Small intestine (tissue), 7 donors: Measurements from ENCODE around the gene KCNMB3. TPM values are rescaled to one million over a fixed set of nuclear protein-coding genes. Genes with fewer than 3 reads are reported as not detected.
"Not testable (repeated sequence)": the region's sequence is repeated elsewhere in the genome, so short reads cannot be mapped to it uniquely, and the experiment has no call there.

Source experiments
- DNase-seq, 2 donors: peaks; one replicate each; pipeline versions ENCODE4 v3.0.0 to v3.0.0-alpha.2; 2013
- FAIRE-seq: peaks from 2 replicates; lab custom pipeline; 2012; peaks lifted over from hg19 to GRCh38; lab: Jason Lieb, UNC
- H3K27ac ChIP-seq, 3 donors: one replicate each; pipeline ENCODE4 v1.5.1; 2013; ENCODE audit warnings: low read length in 2 of 3, mild to moderate bottlenecking in 2 of 3, control low read depth in 1 of 3, inconsistent platforms in 1 of 3, low read depth in 1 of 3, moderate library complexity in 1 of 3
- H3K27me3 ChIP-seq, 3 donors: one replicate each; pipeline ENCODE4 v1.6.1; 2013; ENCODE audit warnings: low read length in 3 of 3, inconsistent platforms in 1 of 3; ENCODE audit not compliant: control insufficient read depth in 3 of 3, insufficient read depth in 3 of 3
- H3K36me3 ChIP-seq, 3 donors: one replicate each; pipeline ENCODE4 v1.6.1; 2013; ENCODE audit warnings: low read length in 3 of 3, inconsistent platforms in 1 of 3, low read depth in 1 of 3, mild to moderate bottlenecking in 1 of 3, moderate library complexity in 1 of 3; ENCODE audit not compliant: control insufficient read depth in 3 of 3, insufficient read depth in 2 of 3
- H3K4me1 ChIP-seq, 3 donors: one replicate each; pipeline ENCODE4 v1.6.1; 2013; ENCODE audit warnings: low read length in 2 of 3, inconsistent platforms in 1 of 3, low read depth in 1 of 3, mild to moderate bottlenecking in 1 of 3, moderate library complexity in 1 of 3; ENCODE audit not compliant: control insufficient read depth in 3 of 3, insufficient read depth in 2 of 3
- H3K4me3 ChIP-seq, 3 donors: one replicate each; pipeline ENCODE4 v1.5.1; 2013; ENCODE audit warnings: low read length in 3 of 3, control low read depth in 1 of 3, inconsistent platforms in 1 of 3, low read depth in 1 of 3, mild to moderate bottlenecking in 1 of 3, moderate library complexity in 1 of 3
- H3K9me3 ChIP-seq, 2 donors: one replicate each; pipeline ENCODE4 v1.6.1; 2013; ENCODE audit warnings: low read depth in 1 of 2, low read length in 1 of 2; ENCODE audit not compliant: control insufficient read depth in 2 of 2, insufficient read depth in 1 of 2
- WGBS, 3 donors: extraction: QIAGEN DNeasy Blood & Tissue Kit; methylation state at CpG; one replicate each; pipeline ENCODE4 v1.1.7; 2013; 5-methylcytosine and 5-hydroxymethylcytosine counted together
- polyA plus RNA-seq, 4 donors: library from polyadenylated mRNA; stranded (reverse) in 3 of 4; unstranded in 1 of 4; fragments of 200-250 nt in 3 of 4; fragments of 120-200 nt in 1 of 4; gene quantifications; one replicate each; pipeline versions ENCODE4 v1.2.1 to v1.2.3, GENCODE V29; 2013
- donor health status: healthy with polysubstance abuse.
- donor health status: control.
- donor health status: control.
- donor health status: Bipolar disorder and iron deficiency.
- donor health status: healthy.

Gene KCNMB3
- polyA plus RNA-seq, 4 donors: 0.27 to 3.9 (median 1.5) TPM

- H3K4me3 ChIP-seq: no peak overlapping the region
- DNase-seq (no peak), FAIRE-seq (no peak)
- no peak overlapping the region for H3K27ac ChIP-seq
- H3K27me3 ChIP-seq: no peaks in the 10 kb centered on the region
- WGBS, 3 donors: 81 to 84% (median 82%) methylated on average over 6 of the region's 6 CpGs
- H3K9me3 ChIP-seq: no peaks in the 10 kb centered on the region
- no peaks in the 10 kb centered on the region for H3K36me3 ChIP-seq
- H3K4me1 ChIP-seq: no peaks in the 10 kb centered on the region
Measured at GRCh38 chr3:179286331-179286730, 35.4 kb upstream of the KCNMB3 start.

GRCh38 chr3:179281825-179282224 lies 30.9 kb upstream of the KCNMB3 start:
- no peaks in the 10 kb centered on the region for H3K4me1 ChIP-seq
- no peak for FAIRE-seq
- H3K4me3 ChIP-seq: no peak overlapping the region
- 83 to 88% (median 86%) methylated on average over 2 to 3 of the region's 3 CpGs for WGBS, 3 donors
- peaks cover 0 to 2% (median 0%) of the 10 kb centered on the region in 3 donors for H3K27me3 ChIP-seq
- H3K36me3 ChIP-seq: no peaks in the 10 kb centered on the region
- no peak overlapping the region for H3K27ac ChIP-seq
- no peaks in the 10 kb centered on the region for H3K9me3 ChIP-seq
- DNase-seq: no peak

- WGBS, 3 donors: 79 to 89% (median 80%) methylated on average over 1 of the region's 1 CpG
- Histone ChIP-seq H3K36me3 (no peaks in the 10 kb centered on the region), H3K27ac (no peak overlapping the region), H3K4me3 (no peak overlapping the region), H3K27me3 (peaks cover 0 to 2% (median 0%) of the 10 kb centered on the region in 3 donors), H3K9me3 (no peaks in the 10 kb centered on the region), H3K4me1 (no peaks in the 10 kb centered on the region)
- DNase-seq (no peak), FAIRE-seq (no peak)
Measured at GRCh38 chr3:179279837-179280236, 28.9 kb upstream of the KCNMB3 start.

- WGBS, 3 donors: 51 to 70% (median 59%) methylated on average over 4 of the region's 4 CpGs
- FAIRE-seq: no peak
- Histone ChIP-seq H3K4me1 (no peaks in the 10 kb centered on the region), H3K9me3 (no peaks in the 10 kb centered on the region), H3K27ac (no peak overlapping the region), H3K36me3 (no peaks in the 10 kb centered on the region), H3K27me3 (peaks cover 0 to 2% (median 0%) of the 10 kb centered on the region in 3 donors), H3K4me3 (no peak overlapping the region)
- no peak for DNase-seq
Measured at GRCh38 chr3:179278932-179279693, 28.2 kb upstream of the KCNMB3 start.

- Histone ChIP-seq H3K36me3 (no peaks in the 10 kb centered on the region), H3K4me3 (no peak overlapping the region), H3K9me3 (no peaks in the 10 kb centered on the region), H3K27me3 (peaks cover 0 to 2% (median 0%) of the 10 kb centered on the region in 3 donors), H3K4me1 (no peaks in the 10 kb centered on the region), H3K27ac (no peak overlapping the region)
- WGBS, 3 donors: 94 to 97% (median 96%) methylated on average over 1 of the region's 1 CpG
- DNase-seq (no peak), FAIRE-seq (no peak)
Measured at GRCh38 chr3:179278151-179278550, 27.2 kb upstream of the KCNMB3 start.

- no peaks in the 10 kb centered on the region for H3K4me1 ChIP-seq
- FAIRE-seq (no peak), DNase-seq (no peak)
- no peak overlapping the region for H3K27ac ChIP-seq
- peaks cover 0 to 2% (median 0%) of the 10 kb centered on the region in 3 donors for H3K27me3 ChIP-seq
- H3K9me3 ChIP-seq: no peaks in the 10 kb centered on the region
- no peak overlapping the region for H3K4me3 ChIP-seq
- WGBS, 3 donors: 80 to 87% (median 81%) methylated on average over 3 of the region's 3 CpGs
- H3K36me3 ChIP-seq: no peaks in the 10 kb centered on the region
Measured at GRCh38 chr3:179276743-179277142, 25.8 kb upstream of the KCNMB3 start.

GRCh38 chr3:179276001-179276400 lies 25.1 kb upstream of the KCNMB3 start:
- Histone ChIP-seq H3K9me3 (no peaks in the 10 kb centered on the region), H3K36me3 (no peaks in the 10 kb centered on the region), H3K27ac (no peak overlapping the region), H3K4me1 (no peaks in the 10 kb centered on the region), H3K27me3 (peaks cover 0 to 2% (median 0%) of the 10 kb centered on the region in 3 donors), H3K4me3 (no peak overlapping the region)
- DNase-seq (no peak), FAIRE-seq (no peak)
- WGBS, 3 donors: 62 to 66% (median 62%) methylated on average over 3 of the region's 3 CpGs

- not testable (repeated sequence) for H3K27ac ChIP-seq, DNase-seq, FAIRE-seq, H3K4me1 ChIP-seq, H3K9me3 ChIP-seq, H3K36me3 ChIP-seq, H3K4me3 ChIP-seq, H3K27me3 ChIP-seq
- 90 to 93% (median 91%) methylated on average over 2 of the region's 2 CpGs for WGBS, 3 donors
Measured at GRCh38 chr3:179274434-179274833, 23.5 kb upstream of the KCNMB3 start.
